OCI-LY1 (cell line): Measurements from ENCODE around the gene MT1A.

ENCODE experiments used
- H2AFZ ChIP-seq: fragments of 200-600 bp; sonication (generic), shearing (Covaris generic); 2 replicates; pipeline ENCODE4 v1.6.0; 2014; ENCODE audit warnings: antibody characterized with exemption, mild to moderate bottlenecking, low read length
- H3F3A ChIP-seq: fragments of 200-600 bp; sonication (generic), shearing (Covaris generic); 2 replicates; pipeline ENCODE4 v1.6.0; 2014; ENCODE audit warnings: mild to moderate bottlenecking, antibody characterized with exemption, low read length, moderate library complexity; ENCODE audit not compliant: insufficient read depth
- H3K27ac ChIP-seq: fragments of 200-600 bp; sonication (generic); 2 replicates; pipeline ENCODE4 v1.5.1; 2014; ENCODE audit warnings: low read length, mixed run types, mild to moderate bottlenecking, low read depth; ENCODE audit not compliant: poor library complexity, severe bottlenecking
- H3K27me3 ChIP-seq: fragments of 200-600 bp; sonication (generic); 2 replicates; pipeline ENCODE4 v1.6.0; 2014; ENCODE audit warnings: antibody characterized with exemption, mild to moderate bottlenecking, low read length, moderate library complexity; ENCODE audit not compliant: insufficient read depth
- H3K36me3 ChIP-seq: fragments of 200-600 bp; sonication (generic); 2 replicates; pipeline ENCODE4 v1.6.1; 2014; ENCODE audit warnings: mild to moderate bottlenecking, antibody characterized with exemption, low read length, moderate library complexity, mixed read lengths; ENCODE audit not compliant: insufficient read depth
- H3K4me1 ChIP-seq: fragments of 200-600 bp; sonication (generic); 2 replicates; pipeline ENCODE4 v1.5.1; 2014; ENCODE audit warnings: mild to moderate bottlenecking, low read length, moderate library complexity; ENCODE audit not compliant: insufficient read depth, severe bottlenecking
- H3K4me2 ChIP-seq: fragments of 200-600 bp; sonication (generic), shearing (Covaris generic); 2 replicates; pipeline ENCODE4 v1.6.1; 2014; ENCODE audit warnings: low read length
- H3K4me3 ChIP-seq: fragments of 200-600 bp; sonication (generic); 2 replicates; pipeline ENCODE4 v1.5.1; 2014; ENCODE audit warnings: low read length, low read depth, mild to moderate bottlenecking, mixed read lengths; ENCODE audit not compliant: poor library complexity, severe bottlenecking
- H3K79me2 ChIP-seq: fragments of 200-600 bp; shearing (Covaris generic); 2 replicates; pipeline ENCODE4 v1.6.1; 2016; ENCODE audit warnings: mixed run types, low read length, mixed read lengths; ENCODE audit not compliant: insufficient read depth
- H3K9ac ChIP-seq: fragments of 200-600 bp; sonication (generic), shearing (Covaris generic); 2 replicates; pipeline ENCODE4 v1.6.1; 2014; ENCODE audit warnings: mild to moderate bottlenecking, low read length, mixed read lengths
- H3K9me2 ChIP-seq: fragments of 200-600 bp; sonication (generic), shearing (Covaris generic); 2 replicates; pipeline ENCODE4 v1.6.1; 2014; ENCODE audit warnings: low read depth, mild to moderate bottlenecking, low read length, mixed read lengths
- H3K9me3 ChIP-seq: fragments of 200-600 bp; shearing (Covaris generic); 2 replicates; pipeline ENCODE4 v1.6.1; 2014; ENCODE audit warnings: low read length, mixed read lengths
- H4K20me1 ChIP-seq: fragments of 200-600 bp; sonication (generic), shearing (Covaris generic); 2 replicates; pipeline ENCODE4 v1.6.0; 2016; ENCODE audit warnings: mild to moderate bottlenecking, low read length; ENCODE audit not compliant: insufficient read depth
- EZH2 ChIP-seq: fragments of 200-600 bp; sonication (generic), shearing (Covaris generic); IDR thresholded peaks from 2 replicates; pipeline ENCODE4 v1.8.0; 2017; ENCODE audit warnings: borderline replicate concordance, mixed run types, mild to moderate bottlenecking, antibody characterized with exemption, low read length, moderate library complexity, mixed read lengths
- TF ChIP-seq, protein P1 (sequence below): fragments of 200-600 bp; sonication (generic), shearing (Covaris generic); IDR thresholded peaks from 2 replicates; pipeline ENCODE4 v1.5.1; 2017; ENCODE audit warnings: mild to moderate bottlenecking, antibody characterized with exemption, low read length, moderate library complexity, mixed read lengths

MT1A gene

GRCh38 chr16:56613706-56614105, 24.8 kb upstream of the MT1A start:
- Histone ChIP-seq H4K20me1 (no peaks in the 10 kb centered on the region), H3K4me2 (no peak overlapping the region), H2AFZ (no peak overlapping the region), H3K79me2 (no peaks in the 10 kb centered on the region), H3K4me1 (peaks cover 19% of the 10 kb centered on the region), H3K9ac (no peak overlapping the region), H3K4me3 (no peak overlapping the region), H3K9me3 (no peaks in the 10 kb centered on the region), H3K9me2 (no peaks in the 10 kb centered on the region), H3K27me3 (no peaks in the 10 kb centered on the region), H3F3A (no peaks in the 10 kb centered on the region), H3K27ac (no peak overlapping the region), H3K36me3 (no peaks in the 10 kb centered on the region)
- TF ChIP-seq EZH2, result no peak
- TF ChIP-seq, protein P1, sequence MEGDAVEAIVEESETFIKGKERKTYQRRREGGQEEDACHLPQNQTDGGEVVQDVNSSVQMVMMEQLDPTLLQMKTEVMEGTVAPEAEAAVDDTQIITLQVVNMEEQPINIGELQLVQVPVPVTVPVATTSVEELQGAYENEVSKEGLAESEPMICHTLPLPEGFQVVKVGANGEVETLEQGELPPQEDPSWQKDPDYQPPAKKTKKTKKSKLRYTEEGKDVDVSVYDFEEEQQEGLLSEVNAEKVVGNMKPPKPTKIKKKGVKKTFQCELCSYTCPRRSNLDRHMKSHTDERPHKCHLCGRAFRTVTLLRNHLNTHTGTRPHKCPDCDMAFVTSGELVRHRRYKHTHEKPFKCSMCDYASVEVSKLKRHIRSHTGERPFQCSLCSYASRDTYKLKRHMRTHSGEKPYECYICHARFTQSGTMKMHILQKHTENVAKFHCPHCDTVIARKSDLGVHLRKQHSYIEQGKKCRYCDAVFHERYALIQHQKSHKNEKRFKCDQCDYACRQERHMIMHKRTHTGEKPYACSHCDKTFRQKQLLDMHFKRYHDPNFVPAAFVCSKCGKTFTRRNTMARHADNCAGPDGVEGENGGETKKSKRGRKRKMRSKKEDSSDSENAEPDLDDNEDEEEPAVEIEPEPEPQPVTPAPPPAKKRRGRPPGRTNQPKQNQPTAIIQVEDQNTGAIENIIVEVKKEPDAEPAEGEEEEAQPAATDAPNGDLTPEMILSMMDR, result no peak

DNA sequence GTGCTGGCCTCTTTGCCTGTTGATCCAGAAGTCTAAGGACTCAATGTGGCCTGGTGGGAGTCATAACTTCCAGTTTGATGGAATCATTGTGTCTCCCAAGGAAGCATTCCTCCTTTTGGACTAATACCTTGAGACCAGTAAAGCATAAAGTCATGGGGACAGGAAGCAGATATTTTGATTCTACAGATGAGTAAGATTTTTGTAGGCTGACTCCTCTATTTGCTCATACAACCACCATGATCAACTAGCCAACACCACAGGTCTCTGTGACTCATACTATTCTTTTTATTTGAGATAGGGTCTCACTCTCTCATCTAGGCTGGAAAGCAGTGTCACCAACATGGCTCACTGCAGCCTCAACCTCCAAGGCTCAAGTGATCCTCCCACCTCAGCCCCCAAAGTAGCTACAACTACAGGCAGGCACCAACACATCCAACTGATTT, 23.9 kb upstream of the MT1A start:
- Histone ChIP-seq H3K27me3 (no peaks in the 10 kb centered on the region), H3K27ac (no peak overlapping the region)

DNA sequence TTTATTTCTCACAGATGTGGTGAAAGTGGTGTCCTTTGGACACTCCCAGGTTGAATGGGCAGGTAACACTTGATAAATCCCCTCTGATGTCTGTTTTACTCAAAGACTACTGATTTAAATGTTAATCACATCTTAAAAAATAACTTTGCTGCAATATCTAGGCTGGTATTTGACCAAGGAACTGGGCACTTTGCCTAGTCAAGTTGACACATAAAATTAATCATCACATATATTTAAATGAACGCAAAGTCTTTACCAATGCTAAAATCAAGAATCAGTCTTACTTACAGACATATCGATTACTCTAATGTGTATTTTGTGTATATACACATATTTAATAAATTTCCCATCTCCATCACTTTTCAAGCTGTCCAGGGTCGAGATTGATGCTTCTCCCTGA, 23.1 kb upstream of the MT1A start:
- H3F3A ChIP-seq, result no peaks in the 10 kb centered on the region
- no peaks in the 10 kb centered on the region for H4K20me1 ChIP-seq
- H3K9ac ChIP-seq, result no peak overlapping the region
- H3K4me2 ChIP-seq, result no peak overlapping the region
- no peak overlapping the region for H3K4me3 ChIP-seq
- H3K4me1 ChIP-seq, result peaks cover 3% of the 10 kb centered on the region
- no peaks in the 10 kb centered on the region for H3K27me3 ChIP-seq
- no peaks in the 10 kb centered on the region for H3K9me3 ChIP-seq
- H3K27ac ChIP-seq, result no peak overlapping the region
- no peaks in the 10 kb centered on the region for H3K36me3 ChIP-seq
- no peaks in the 10 kb centered on the region for H3K79me2 ChIP-seq
- H3K9me2 ChIP-seq, result no peaks in the 10 kb centered on the region
- TF ChIP-seq EZH2, result no peak
- TF ChIP-seq, protein P1, result no peak
- no peak overlapping the region for H2AFZ ChIP-seq

More for the DNA sequence above, 23.9 kb upstream of the MT1A start:
- Histone ChIP-seq H3K36me3 (no peaks in the 10 kb centered on the region), H2AFZ (no peak overlapping the region), H4K20me1 (no peaks in the 10 kb centered on the region), H3K4me2 (no peak overlapping the region), H3F3A (no peaks in the 10 kb centered on the region), H3K9me3 (no peaks in the 10 kb centered on the region), H3K4me1 (peaks cover 11% of the 10 kb centered on the region), H3K9me2 (no peaks in the 10 kb centered on the region), H3K79me2 (no peaks in the 10 kb centered on the region), H3K4me3 (no peak overlapping the region), H3K9ac (no peak overlapping the region)
- TF ChIP-seq, protein P1, result no peak
- no peak for TF ChIP-seq EZH2
